ENCODE measurements around the gene TGIF2. TPM values are rescaled to one million over a fixed set of nuclear protein-coding genes. Genes with fewer than 3 reads are reported as not detected.

Gene TGIF2
- total and polyA plus RNA-seq, 2 of the 8 experiments (the other 6 are each of a cell fraction or from before 2014, with no cell fraction given), result 49.7 to 76.7 TPM

DNA sequence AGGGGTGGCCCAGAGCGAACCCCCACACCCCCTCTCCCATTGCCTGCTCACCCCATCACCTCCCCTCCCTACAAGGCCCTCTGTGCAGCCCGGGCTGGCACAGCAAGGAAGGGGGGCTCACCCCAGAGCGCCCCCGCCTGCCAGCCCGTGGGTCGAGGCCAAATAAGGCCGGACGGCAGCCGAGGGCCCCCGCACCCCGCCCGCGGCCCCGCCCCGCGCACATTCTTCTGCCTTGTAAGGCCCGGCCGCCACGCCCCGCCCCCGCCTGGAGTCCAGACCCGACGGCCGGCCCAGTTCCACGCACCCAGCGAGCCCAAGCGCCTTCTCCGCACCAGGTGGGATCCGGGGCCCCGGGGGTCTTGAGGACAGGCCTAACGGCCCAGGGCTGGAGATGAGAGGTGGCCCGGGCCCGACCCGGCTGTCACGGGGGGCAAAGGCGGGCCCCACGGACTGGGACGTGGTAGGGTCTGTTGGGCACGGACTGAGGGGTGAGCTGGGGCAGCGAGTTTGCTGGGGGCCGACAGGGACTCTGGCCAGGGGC lies 32.1 kb upstream of the TGIF2 start, which contains the start of gene MYL9:
Gene MYL9 (plus strand): TSS at position 293 of the 541 bp plus-strand sequence. CDS start 3,366 bp downstream, outside the sequence.
- Histone ChIP-seq H2BK120ac (replicated peaks; ENCODE audit: low read depth, low read length) (no peak within 1 kb of the TSS), H3K4me3 (ENCODE audit: extremely low read depth in 1 of 4, insufficient read depth in 2 of 4, low read depth in 3 of 4, low read length in 4 of 4) (peak within 1 kb of the TSS; percentile 50 to 88 (median 58)), H3K14ac (ENCODE audit: insufficient read length) (no peak within 1 kb of the TSS), H2BK15ac (ENCODE audit: low read length) (peak within 1 kb of the TSS; percentile 18; the same call in 1 of the 2 replicates), H3K9ac (replicated peaks in 1 of 4; ENCODE audit: extremely low read depth in 1 of 4, low read depth in 3 of 4, low read length in 3 of 4) (peak within 1 kb of the TSS in 3 of 4 experiments; percentile 11 to 22 (median 13); a peak in 5 of 7 replicates), H3K56ac (replicated peaks; ENCODE audit: insufficient read length, low read depth, low read length) (peak within 1 kb of the TSS; percentile 46), H4K91ac (replicated peaks; ENCODE audit: insufficient read length, low read length) (peak within 1 kb of the TSS; percentile 65), H3K79me2 (ENCODE audit: control insufficient read depth in 1 of 2, insufficient read depth in 2 of 2, low read length in 2 of 2) (peaks cover 0 to 9% of the 10 kb centered on the region in 2 experiments; a peak in 1 of 4 replicates), H3K27me3 (replicated peaks in 1 of 4; ENCODE audit: control insufficient read depth in 3 of 4, extremely low read depth in 1 of 4, insufficient read depth in 3 of 4, low read length in 3 of 4) (no peaks in the 10 kb centered on the region), H2BK5ac (ENCODE audit: low read depth, low read length) (peak within 1 kb of the TSS; percentile 15; the same call in 1 of the 2 replicates), H2AK5ac (ENCODE audit: low read depth, low read length) (no peak within 1 kb of the TSS), H4K20me1 (replicated peaks in 1 of 2; ENCODE audit: control insufficient read depth in 1 of 2, insufficient read depth in 2 of 2, low read length in 2 of 2) (peaks cover 4 to 7% of the 10 kb centered on the region in 2 experiments), H3K4ac (replicated peaks; ENCODE audit: insufficient read length, low read depth, low read length) (peak within 1 kb of the TSS; percentile 53), H3K27ac (ENCODE audit: low read depth, low read length) (no peak within 1 kb of the TSS), H2AFZ (ENCODE audit: low read length) (no peak within 1 kb of the TSS), H3K23ac (ENCODE audit: insufficient read length) (no peak within 1 kb of the TSS), H3K9me3 (ENCODE audit: insufficient read depth in 2 of 2, low read depth in 1 of 2, low read length in 1 of 2) (no peaks in the 10 kb centered on the region), H4K5ac (ENCODE audit: insufficient read length, low read depth, low read length) (no peak within 1 kb of the TSS), H3K4me1 (replicated peaks in 1 of 4; ENCODE audit: control insufficient read depth in 3 of 4, insufficient read depth in 4 of 4, low read length in 3 of 4) (peaks cover 0 to 24% (median 19%) of the 10 kb centered on the region in 4 experiments; a peak in 6 of 7 replicates), H3K79me1 (ENCODE audit: low read depth, low read length) (peaks cover 8% of the 10 kb centered on the region), H3K4me2 (ENCODE audit: insufficient read depth in 1 of 2, low read depth in 2 of 2, low read length in 2 of 2) (peak within 1 kb of the TSS; percentile 49 to 86), H3K23me2 (ENCODE audit: low read depth, low read length) (peaks cover 9% of the 10 kb centered on the region; the same call in 1 of the 2 replicates), H2BK20ac (ENCODE audit: low read length) (no peak within 1 kb of the TSS), H3K18ac (ENCODE audit: extremely low read depth, low read length) (peak within 1 kb of the TSS; percentile 60; the same call in 1 of the 2 replicates), H2BK12ac (ENCODE audit: low read depth, low read length) (peak within 1 kb of the TSS; percentile 77; the same call in 1 of the 2 replicates), H3K36me3 (ENCODE audit: control insufficient read depth in 2 of 4, insufficient read depth in 4 of 4, low read length in 3 of 4) (no peaks in the 10 kb centered on the region), H4K8ac (ENCODE audit: extremely low read depth, insufficient read depth, low read length) (peak within 1 kb of the TSS; percentile 71)
- POLR2A ChIA-PET (ENCODE audit: partially characterized antibody), result interaction anchor here (0.7 to 1.3 kb wide), 11 partner anchors 10 to 282 kb away, joined by 3 to 11 read pairs (median 3); partner anchors contain the start of gene TGIF2
- peak in 1 of 2 experiments; percentile 76 for DNase-seq (ENCODE audit: low read depth in 1 of 2, low spot score in 2 of 2)
- TF ChIP-seq SP4 (IDR thresholded peaks at IDR 0.05; ENCODE audit: low read length) (no peak), SAP30 (IDR thresholded peaks at IDR 0.05; ENCODE audit: insufficient read depth, insufficient replicate concordance, low read length) (no peak), TEAD4 (IDR thresholded peaks at IDR 0.05; ENCODE audit: low read depth, low read length) (peak; percentile 39; the same call in 1 of the 2 replicates), BACH1 (IDR thresholded peaks at IDR 0.05; ENCODE audit: low read length) (no peak), KDM4A (IDR thresholded peaks at IDR 0.05; ENCODE audit: low read depth, low read length, severe bottlenecking) (peak; percentile 19), EGR1 (IDR thresholded peaks at IDR 0.05; ENCODE audit: borderline replicate concordance, low read depth, low read length) (peak; percentile 25; the same call in 1 of the 2 replicates), POLR2AphosphoS5 (IDR thresholded peaks at IDR 0.05; ENCODE audit: low read depth, low read length) (no peak), POLR2A (IDR thresholded peaks at IDR 0.05; ENCODE audit: control extremely low read depth in 1 of 2, low read depth in 2 of 2, low read length in 2 of 2) (no peak), SRF (IDR thresholded peaks at IDR 0.05; ENCODE audit: low read depth, low read length) (peak; percentile 83), PHF8 (conservative IDR thresholded peaks at IDR 0.05; ENCODE audit: low read depth, low read length) (peak; percentile 26; the same call in 1 of the 2 replicates), GABPA (IDR thresholded peaks at IDR 0.05; ENCODE audit: borderline replicate concordance, insufficient read depth, low read length) (no peak)
- FAIRE-seq, result no peak
- CTCF ChIA-PET (ENCODE audit: partially characterized antibody), result interaction anchor here (0.6 to 3.7 kb wide), 23 partner anchors 7 to 167 kb away, joined by 3 to 18 read pairs (median 4); partner anchors contain the start of gene TGIF2
- WGBS, 2 experiments (ENCODE audit: extremely low coverage in 1 of 2, insufficient coverage in 1 of 2, insufficient read length in 1 of 2, insufficient replicate concordance in 2 of 2, low coverage in 1 of 2, low lambda C conversion rate in 2 of 2, missing lambda C conversion rate in 1 of 2), result 5% methylated on average over 37 of the region's 41 CpGs; no CpG with 5 or more reads in 1 of the 2 experiments
